GM12873 (cell line): Measurements from ENCODE around the gene TAL1.

Experiments
- CTCF ChIP-seq: IDR thresholded peaks from 2 replicates; pipeline ENCODE4 v1.5.1; 2012; ENCODE audit warnings: low read depth, mild to moderate bottlenecking, moderate library complexity, low read length, control low read depth; ENCODE audit not compliant: insufficient read depth; ENCODE audit errors: missing control alignments

The TAL1 gene

GRCh38 chr1:47207803-47208373, 24.1 kb downstream of the TAL1 start:
- no peak for TF ChIP-seq CTCF

DNA sequence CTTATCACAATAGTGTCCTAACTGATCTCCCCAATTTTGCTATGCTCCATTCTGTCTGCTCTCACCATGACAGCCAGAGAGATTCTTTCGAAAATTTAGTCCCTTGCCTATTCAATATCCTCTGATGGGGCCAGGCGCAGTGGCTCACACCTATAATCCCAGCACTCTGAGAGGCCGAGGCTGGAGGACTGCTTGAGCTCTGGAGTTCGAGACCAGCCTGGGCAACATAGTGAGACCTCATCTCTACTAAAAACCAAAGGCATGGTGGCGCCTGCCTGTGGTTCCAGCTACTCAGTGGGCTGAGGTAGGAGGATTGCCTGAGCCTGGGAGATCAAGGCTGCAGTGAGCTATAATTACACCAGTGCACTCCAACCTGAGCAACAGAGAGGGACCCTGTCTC, 26.1 kb downstream of the TAL1 start:
- no peak for TF ChIP-seq CTCF

GRCh38 chr1:47201179-47201578, 30.8 kb downstream of the TAL1 start:
- TF ChIP-seq CTCF = no peak

- TF ChIP-seq CTCF = no peak
These were observed 33.8 kb downstream of the TAL1 start for GRCh38 chr1:47198214-47198613.

GRCh38 chr1:47196622-47197021, 35.4 kb downstream of the TAL1 start:
- no peak for TF ChIP-seq CTCF

- TF ChIP-seq CTCF = no peak
These were observed 37.7 kb downstream of the TAL1 start for GRCh38 chr1:47194311-47194710.

GRCh38 chr1:47192458-47193384, 39.3 kb downstream of the TAL1 start:
- peak; percentile 99 for TF ChIP-seq CTCF
